GM21515 (cell line): ENCODE measurements around the gene ADAM33.

Experiments used
- ATAC-seq: cut with Tn5 transposase; IDR thresholded peaks from one replicate; pipeline ENCODE4 v1.9.1; 2021; ENCODE audit not compliant: unreplicated experiment

The ADAM33 gene

DNA sequence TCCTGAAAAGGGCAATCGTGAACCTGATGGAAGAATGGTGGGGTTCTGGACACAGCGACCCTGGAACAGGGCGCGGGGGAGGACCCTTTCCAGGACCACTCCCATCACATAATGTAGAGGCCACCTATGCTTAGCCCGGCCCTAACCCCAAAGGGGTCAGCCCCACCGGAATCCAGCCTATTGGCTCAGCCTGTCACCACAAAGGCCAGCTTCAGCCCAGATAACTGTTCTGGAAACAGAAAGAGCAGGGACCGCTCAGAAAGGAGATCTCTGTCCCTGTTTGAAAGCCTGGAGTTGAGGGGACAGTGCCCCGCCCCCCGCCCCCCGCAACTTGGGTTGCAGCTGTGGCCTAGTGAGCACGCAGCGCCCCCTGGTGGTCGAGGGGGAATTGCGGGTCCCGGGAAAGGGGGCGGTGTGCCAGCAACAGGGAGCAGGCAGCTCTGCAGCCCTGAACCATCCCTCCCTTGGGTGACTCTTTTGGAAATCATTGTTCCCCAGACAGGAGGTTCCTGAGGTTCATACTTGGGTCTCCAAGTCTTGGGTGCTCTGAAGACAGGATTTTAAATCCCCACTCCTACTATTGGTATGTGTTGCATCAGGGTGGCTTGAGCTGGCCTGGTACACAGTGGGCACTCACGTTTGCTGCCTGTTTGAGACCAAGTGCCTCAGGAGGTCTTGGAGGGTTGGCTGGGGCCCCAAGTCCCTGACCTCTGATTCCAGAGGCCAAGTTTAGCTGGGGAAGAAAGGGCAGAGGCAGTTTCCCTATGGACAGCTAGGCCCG lies 29.1 kb upstream of the ADAM33 start:
- no peak for ATAC-seq

GRCh38 chr20:3710011-3710466 lies 28.2 kb upstream of the ADAM33 start:
- no peak for ATAC-seq

DNA sequence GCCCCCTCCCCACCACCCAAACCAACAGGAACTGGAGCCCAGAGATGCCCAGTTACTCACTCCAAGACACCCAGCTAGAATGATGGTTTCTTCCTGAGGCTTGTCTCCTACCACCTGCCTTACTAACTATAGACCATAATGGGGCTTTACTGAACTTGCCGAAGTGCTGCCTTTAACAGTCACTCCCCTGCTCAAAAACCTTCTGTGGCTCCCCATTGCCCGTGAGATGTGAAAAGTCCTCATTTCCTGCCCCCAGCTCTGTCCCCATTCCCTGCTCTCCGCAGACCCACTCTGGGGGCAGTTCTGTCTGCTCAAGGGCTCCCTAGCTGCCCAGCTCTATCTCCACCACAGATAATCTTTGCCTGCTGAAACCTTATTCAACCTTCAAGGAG lies 25.7 kb upstream of the ADAM33 start:
- ATAC-seq, result no peak

DNA sequence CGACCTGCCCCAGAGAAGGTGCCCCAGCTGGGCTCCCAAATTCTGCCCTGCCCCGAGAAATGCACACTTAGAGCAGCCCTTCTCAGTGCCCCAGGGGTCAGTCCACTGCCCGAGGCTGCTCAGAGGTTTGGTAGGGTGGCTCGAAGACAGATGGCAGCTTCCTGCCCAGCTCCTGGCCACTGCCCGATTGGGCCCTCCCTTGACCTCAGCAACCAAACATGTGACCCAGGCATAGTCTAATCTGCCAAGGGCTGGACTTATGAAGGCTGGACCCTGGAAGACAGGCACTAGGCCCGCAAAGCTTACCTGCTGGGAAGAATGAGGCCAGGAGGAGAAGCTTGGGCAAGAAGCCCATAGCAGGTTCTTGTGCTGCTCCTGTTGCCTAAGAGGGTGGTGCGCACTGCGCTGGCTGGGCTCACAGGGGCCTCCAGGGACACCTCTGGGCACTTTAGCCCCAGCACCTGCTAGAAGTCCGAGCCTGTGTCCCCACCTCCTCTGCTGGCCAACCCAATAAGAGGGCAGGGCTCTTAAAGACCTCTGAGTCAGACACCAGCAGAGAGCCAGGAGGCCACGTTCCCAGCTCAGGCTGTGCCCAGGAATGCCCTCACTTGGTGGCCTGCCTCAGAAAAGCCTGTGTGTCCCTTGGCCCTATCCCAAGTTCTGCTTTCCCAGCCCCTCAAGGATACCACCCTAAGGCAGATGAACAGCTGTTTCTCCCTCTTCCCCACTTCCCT lies 25.1 kb upstream of the ADAM33 start:
- ATAC-seq, result no peak

DNA sequence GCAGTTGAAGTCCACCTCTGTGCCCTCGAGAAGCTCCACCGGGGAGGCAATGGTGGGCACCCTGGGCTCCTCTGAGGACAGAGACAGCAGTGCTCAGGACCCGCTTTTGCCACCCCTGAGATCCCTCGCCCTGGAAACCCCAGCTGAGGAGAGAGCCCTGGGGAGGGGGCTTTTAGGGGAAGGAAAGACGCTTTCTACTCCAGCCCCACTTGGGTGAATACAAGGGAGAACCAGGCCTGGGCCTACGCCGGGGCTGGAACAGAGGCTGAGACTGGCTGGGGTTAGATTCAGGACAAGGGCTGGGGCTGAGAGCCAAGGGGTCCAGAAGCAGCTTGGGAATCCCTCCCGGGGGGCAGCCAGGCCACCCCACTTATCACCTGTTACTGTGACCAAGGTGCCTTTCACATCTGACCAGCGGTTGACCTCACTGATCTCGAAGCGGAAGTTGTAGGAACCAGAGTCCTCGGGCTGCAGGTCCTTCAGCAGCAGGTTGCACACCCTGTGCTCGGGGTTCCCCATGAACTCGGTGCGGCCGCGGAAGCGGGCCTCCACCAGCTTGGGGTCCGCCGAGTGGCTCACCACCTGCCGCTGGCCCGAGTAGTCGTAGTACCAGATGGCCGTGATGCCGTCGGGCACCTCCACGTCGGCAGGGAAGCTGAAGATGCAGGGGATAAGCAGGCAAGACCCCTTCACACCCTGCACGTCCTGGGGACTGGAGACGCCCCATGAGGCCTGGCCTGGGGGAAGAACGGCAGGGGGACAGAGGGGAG lies 24.3 kb upstream of the ADAM33 start:
- no peak for ATAC-seq

- no peak for ATAC-seq
Measured at GRCh38 chr20:3705491-3705969, 23.7 kb upstream of the ADAM33 start.

- no peak for ATAC-seq
Measured at GRCh38 chr20:3704087-3704486, 22.3 kb upstream of the ADAM33 start.

- ATAC-seq, result no peak
Measured at GRCh38 chr20:3702611-3703391, 21.0 kb upstream of the ADAM33 start.

DNA sequence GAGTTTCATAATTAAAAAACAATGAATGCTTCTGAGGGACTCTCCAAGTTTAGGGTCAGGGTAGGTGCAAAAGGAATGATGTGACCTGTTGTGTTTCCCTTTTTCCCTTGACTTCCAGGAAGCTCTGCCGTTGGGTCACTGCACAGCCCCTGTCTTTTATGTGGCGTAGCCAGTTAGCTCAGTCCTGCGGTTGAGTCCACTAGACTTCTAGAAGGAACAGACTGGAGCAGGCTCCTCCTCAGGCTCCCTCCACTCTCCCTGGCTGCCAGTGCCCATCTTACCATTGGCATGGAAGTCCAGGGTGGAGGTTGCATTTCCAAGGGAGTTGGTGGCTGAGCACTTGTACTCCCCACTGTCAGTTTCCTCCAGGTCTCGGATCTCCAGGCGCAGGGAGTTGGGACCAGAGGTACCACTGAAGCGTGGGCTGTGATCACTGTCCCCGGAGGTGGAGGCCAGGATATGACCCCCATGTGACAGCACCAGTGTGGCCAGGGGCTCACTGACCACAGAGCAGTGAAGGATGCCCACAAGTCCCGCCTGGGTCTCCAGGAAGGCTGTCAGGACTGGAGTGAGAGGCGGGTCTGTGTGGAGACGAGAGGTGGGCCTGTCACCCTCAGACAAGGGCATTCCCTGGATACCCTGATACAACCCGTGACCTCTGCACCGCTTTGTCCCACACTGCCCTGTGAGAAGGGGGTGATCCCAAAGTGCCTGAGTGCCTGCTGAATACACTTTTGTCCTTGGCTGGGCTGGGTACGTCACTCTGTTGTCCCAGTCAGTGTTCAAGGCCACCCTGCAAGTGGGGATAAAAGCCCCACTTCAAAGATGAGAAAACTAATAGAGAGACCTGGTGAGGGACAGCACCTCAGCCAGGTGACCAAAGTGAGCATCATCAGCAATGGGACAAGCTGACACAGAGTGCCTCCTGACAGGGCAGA lies 19.5 kb upstream of the ADAM33 start:
- no peak for ATAC-seq

DNA sequence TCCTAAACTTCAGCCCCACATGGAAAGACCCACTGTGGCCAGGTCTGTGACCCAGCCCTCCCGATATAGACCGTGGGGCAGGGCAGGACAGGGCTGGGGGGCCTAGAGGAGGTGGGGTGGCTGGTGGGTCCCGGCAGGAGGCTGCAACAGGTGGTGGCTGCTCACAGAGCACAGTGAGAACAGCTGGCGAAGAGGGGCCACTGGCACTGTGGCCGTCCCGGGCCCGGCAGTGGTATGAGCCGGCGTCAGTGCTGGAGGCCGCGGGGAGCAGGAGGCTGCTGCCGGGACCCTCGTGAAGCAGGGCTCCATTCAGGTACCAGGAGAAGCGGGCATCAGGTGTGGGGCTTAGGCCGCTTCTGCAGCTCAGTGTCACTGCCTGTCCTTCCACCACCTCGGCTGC lies 17.2 kb upstream of the ADAM33 start:
- no peak for ATAC-seq

DNA sequence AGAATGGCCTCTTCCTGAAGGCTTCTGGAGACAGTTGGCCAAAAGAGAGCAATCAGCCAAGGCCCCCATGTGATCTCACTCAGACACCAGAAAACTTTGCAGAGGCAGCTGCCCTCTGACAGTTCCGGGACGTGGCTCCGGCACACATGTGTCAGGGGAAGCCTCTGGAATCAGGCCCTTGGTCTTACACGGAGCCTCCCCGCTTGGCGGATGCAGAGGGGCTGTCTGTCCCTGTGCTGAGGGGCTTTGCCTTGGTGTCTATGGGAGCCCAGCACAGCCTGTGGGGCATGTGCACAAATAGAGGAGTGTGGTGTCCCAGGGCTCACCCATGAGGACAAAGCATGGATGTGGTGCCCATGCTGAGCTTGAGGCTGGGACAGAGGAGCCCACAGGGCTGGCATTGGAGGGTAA lies 16.8 kb upstream of the ADAM33 start:
- ATAC-seq, result no peak

DNA sequence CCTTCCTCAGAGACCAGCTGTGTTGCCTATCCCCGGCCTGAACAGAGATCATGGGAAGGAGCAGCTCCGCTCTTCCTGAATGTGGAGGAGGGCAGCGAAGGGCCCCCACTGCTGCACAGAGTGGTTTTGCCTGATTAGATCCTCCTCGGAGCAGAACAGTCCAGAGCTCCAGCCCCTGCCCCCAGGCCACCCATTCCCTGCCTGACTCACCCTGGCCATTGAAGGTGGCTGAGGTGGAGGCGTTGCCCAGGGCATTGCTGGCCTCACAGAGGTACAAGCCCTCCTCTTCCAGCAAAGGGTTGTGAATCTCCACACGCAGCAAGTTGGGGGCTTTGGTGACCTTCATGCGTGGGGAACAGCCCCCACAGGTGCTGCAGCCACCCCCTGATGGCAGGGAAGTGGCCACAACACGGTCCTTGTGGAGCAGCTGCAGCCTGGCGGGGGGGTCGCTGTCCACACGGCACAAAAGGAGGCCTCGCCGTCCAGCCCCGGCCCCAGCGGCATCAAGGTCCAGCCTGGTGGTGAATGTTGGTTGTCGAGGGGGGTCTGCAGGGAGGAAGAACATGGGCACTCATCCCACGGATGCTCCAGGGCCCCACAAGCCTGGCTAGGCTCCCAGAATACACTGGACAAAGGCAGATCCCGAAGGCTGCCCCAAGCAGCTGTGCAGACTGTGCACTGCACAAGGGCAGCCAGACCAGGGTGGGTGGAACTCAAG lies 15.9 kb upstream of the ADAM33 start:
- no peak for ATAC-seq

DNA sequence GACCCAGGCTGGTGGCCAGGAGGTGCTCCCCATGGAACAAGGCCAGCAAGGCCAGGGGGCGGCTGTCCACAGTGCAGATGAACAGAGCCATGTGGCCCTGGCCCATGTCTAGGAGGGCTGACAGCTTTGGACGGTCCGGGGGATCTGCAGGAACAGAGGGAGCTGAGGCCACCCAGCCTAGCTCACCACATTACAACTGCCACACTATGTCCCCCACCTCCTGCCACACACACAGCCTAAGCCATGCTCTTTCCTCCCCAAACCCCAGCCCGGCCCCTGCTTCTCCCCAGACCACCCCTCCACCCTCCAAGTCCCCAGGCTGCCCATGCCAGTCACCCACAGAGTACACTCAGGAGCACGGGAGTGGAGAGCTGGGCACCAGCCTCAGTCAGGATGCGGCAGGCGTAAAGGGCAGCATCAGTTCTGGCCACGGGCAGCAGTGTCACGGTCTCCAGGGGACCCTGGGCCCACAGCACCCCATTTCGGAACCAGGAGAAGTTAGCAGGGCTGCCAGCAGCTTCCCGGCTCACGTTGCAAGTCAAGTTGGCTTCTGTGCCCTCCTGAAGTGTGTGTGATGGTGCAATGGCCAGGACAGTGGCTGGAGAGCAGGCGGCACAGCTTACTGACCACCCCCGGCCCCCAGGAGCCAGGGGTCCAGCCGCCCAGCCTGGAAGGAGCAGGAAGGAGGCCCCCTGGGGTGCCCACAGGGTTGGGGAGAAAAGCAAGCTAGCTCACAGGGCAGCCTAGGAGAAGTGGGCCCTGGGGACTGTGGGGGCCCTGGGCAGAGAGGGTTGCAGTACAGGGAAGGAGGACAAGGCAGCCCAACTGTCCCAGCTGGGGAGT lies 15.2 kb upstream of the ADAM33 start:
- no peak for ATAC-seq

DNA sequence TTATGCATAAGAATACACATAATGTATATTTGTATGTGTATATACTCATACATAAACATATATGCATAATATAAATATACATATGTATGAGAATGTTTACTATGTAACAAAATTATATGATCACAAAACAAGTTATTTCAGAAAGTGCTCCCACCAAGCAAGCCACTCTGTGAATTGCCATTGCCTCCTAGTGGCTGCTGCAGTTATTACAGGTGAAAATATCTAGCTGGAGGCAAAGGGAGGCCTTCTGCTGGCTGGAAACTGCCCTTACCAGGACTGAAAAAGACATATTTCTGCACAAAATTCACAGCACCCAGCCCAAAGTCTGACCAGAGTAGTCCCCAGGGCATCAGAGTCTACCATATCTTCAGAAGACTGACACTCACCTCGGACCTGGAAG lies 14.4 kb upstream of the ADAM33 start:
- no peak for ATAC-seq

DNA sequence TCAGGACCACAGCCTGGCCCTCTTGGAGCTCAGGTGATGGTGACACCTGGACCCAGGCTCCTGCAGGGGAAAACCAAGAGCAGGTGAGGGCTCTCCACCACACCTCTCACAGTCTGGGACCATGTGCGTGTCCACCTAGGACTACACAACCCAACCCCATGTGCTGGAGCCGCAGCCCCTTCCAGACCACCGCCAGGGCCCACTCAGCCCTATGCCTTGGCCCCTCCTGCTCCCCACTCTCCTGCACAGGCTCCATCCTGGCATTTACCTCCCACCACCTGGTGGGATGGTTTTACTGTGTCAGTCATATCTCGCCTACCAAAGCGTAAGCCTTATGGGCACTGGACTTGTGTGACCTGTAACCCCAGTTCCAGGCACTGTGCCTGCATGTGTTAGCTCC lies 13.1 kb upstream of the ADAM33 start:
- no peak for ATAC-seq

DNA sequence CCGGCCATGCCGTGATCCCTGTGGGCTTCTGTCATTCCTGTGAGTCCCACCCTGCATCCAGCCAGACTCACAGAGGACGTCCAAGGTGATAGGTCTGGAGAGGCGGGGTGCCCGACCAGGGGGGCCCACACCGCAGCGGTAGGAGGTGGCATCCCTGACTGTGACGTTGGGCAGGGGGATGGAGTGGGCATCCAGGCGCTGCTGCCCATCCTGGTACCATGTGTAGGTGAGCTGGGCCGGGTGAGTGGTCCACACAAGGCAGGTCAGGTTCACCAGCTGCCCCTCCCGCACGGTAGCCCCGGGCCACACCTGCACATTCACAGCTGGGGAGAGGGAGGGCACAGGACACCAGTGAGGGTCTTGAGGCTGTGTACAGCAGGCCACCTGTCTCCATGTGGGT lies 11.6 kb upstream of the ADAM33 start:
- no peak for ATAC-seq

GRCh38 chr20:3692706-3693294 lies 11.0 kb upstream of the ADAM33 start:
- no peak for ATAC-seq

- no peak for ATAC-seq
Measured at GRCh38 chr20:3691897-3692296, 10.1 kb upstream of the ADAM33 start.
